ENCODE results near the gene MYL4.

The MYL4 gene

DNA sequence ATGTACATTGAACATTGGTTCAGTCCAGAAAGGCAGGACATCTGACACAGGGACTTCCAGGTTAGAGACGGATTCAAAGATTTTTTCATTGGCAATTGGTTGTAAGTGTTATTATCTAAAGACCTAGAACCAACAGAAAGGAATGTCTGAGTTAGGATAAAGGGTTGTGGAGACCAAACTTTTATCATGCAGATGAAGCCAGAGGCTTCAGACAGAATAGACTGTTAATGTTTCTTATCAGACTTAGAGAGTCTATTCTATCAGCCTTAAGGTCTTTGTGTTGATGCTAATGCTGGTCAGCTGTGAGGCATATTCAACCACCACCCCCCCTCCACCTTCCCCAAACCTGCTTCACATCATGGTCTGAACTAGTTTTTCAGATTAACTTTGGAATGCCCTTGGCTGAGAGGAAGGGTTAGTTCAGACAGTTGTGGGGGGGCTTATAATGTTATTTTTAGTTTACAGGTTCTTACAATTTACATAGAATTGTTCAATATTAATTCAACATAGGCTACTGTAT lies 42.3 kb downstream of the MYL4 start:
- DNase-seq (ENCODE audit: low read depth) = no peak
- TF ChIP-seq, protein P1, sequence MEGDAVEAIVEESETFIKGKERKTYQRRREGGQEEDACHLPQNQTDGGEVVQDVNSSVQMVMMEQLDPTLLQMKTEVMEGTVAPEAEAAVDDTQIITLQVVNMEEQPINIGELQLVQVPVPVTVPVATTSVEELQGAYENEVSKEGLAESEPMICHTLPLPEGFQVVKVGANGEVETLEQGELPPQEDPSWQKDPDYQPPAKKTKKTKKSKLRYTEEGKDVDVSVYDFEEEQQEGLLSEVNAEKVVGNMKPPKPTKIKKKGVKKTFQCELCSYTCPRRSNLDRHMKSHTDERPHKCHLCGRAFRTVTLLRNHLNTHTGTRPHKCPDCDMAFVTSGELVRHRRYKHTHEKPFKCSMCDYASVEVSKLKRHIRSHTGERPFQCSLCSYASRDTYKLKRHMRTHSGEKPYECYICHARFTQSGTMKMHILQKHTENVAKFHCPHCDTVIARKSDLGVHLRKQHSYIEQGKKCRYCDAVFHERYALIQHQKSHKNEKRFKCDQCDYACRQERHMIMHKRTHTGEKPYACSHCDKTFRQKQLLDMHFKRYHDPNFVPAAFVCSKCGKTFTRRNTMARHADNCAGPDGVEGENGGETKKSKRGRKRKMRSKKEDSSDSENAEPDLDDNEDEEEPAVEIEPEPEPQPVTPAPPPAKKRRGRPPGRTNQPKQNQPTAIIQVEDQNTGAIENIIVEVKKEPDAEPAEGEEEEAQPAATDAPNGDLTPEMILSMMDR (IDR thresholded peaks at IDR 0.05; ENCODE audit: low read length, missing control alignments) = no peak
- H3K4me3 ChIP-seq (replicated peaks; ENCODE audit: low read depth, low read length) = no peak overlapping the region

DNA sequence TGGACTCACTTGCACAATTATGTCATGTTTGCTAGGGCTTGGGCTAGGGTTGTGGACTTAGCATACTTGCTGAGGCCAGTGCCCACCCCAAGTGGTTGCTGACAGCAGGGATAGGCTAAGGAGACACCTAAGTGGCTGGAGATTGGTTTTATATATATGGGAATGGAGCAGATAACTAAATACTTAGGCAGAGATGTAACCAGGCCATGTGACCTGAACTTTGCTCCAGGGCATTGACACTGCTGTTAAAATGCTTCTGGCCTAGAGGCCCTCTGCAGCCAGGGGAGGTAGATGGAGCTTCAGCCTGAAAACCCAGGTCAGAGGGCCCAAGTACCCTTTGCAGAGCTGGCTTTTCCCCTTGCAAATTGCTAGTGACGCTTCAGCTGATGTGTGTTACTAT lies 43.1 kb downstream of the MYL4 start:
- no peak for DNase-seq (ENCODE audit: low read depth)
- H3K4me3 ChIP-seq (replicated peaks; ENCODE audit: low read depth, low read length) = no peak overlapping the region
- TF ChIP-seq, protein P1 (IDR thresholded peaks at IDR 0.05; ENCODE audit: low read length, missing control alignments) = no peak

DNA sequence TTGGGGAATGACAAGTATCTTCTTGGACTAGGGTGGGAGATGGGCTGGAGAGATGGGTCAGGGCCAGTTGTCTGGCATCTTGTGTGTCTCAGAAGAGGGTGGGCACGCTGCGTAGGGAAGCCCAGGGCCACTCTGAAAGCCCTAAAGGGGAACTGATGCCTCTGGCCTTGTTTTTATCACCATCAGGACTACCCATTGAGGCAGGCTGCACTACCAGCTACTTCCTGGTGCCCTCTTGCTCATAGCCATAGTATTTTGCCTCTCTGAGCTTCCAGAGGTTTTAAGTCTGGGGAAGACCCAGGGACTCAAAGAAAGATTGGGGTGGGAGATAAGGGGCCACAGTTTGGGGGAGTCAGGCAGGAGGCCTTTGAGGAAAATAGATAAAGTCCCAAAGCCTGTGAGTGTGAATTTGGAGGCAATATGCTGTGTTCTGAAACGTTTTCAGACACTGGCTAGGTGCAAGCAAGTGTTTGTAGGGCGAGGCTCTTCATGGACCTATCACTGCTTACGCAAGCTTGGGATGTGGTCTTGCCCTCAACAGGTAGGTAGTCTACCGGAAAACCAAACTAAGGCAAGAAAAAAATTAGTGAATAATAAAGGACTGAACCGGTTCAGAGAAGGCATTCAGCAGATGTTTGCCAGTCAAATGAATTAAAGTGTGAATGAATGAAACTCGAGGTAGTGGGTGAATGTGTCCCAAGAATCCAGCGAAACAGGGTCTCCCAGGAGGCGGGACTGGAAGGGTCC lies 43.8 kb downstream of the MYL4 start:
- peak overlapping the region; percentile 66 for H3K4me3 ChIP-seq (replicated peaks; ENCODE audit: low read depth, low read length)
- TF ChIP-seq, protein P1 (IDR thresholded peaks at IDR 0.05; ENCODE audit: low read length, missing control alignments) = no peak

DNA sequence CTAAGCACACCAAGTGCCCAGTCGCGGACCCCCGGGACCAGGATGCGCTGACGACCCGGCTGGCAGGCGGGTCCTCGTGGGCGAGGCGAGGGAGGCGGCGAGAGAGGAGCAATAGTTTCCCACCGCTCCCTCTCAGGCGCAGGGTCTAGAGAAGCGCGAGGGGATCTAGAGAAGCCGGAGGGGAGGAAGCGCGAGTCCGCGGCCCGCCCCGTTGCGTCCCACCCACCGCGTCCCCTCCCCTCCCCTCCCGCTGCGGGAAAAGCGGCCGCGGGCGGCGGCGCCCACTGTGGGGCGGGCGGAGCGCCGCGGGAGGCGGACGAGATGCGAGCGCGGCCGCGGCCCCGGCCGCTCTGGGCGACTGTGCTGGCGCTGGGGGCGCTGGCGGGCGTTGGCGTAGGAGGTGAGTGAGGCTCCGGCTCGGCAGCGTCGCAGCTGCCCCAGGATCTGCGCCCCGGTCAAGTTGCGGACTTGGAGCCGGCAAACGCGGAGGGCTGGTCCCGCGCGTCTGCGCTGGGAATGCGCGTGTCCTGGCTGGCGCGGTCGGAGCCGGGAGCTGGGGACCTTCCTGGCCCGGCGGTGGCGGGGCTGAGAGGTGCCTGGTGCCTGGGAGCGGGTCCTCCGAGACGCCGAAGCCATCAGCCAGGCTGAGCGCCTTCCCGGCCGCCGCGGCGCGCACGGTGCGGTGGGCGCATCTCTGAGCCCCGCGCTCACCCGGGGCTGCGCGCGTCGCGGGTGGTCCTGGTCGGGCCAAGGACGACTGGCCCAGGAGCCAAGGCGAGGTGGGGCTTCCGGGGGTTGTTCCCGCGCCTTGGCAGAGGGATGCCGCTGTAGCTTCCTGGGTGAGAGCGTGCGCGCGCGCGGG lies 44.6 kb downstream of the MYL4 start, which contains the start of gene ITGB3:
Gene ITGB3 (plus strand): TSS at position 287 of the 862 bp plus-strand sequence. CDS start 35 bp downstream, at position 322.
- peak within 1 kb of the TSS; percentile 66 for H3K4me3 ChIP-seq (replicated peaks; ENCODE audit: low read depth, low read length)
- peak; percentile 83 for DNase-seq (ENCODE audit: low read depth)
- TF ChIP-seq, protein P1 (IDR thresholded peaks at IDR 0.05; ENCODE audit: low read length, missing control alignments) = peak; percentile 16

More for the DNA sequence above, 43.8 kb downstream of the MYL4 start:
- DNase-seq (ENCODE audit: low read depth) = no peak

DNA sequence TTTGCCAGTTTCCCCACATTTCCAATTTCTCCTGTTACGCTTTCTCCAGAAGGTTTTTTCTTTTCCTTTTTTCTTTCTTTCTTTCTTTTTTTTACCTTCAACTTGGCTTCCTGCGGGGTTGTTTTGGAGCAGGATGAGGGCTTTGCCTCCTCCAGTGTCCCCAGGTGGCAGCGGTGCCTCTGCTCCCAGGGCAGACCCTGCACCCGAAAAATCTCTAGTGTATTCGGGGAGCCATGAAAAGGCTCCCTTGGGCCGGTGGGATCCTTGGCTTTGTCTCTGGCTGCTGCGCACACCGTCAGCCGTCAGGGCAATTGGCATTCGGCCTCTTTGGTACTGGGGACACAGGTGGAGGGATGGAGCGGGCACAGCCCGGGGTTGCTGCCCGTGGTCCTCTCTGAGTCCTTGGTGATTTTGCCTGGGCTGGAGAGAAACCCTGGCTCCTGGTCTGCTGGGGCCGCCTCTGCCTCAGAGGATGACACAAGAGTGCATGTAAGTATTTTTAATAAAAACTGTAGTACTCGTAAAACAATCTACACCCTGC lies 45.3 kb downstream of the MYL4 start:
- TF ChIP-seq, protein P1 (IDR thresholded peaks at IDR 0.05; ENCODE audit: low read length, missing control alignments) = no peak
- DNase-seq (ENCODE audit: low read depth) = no peak

DNA sequence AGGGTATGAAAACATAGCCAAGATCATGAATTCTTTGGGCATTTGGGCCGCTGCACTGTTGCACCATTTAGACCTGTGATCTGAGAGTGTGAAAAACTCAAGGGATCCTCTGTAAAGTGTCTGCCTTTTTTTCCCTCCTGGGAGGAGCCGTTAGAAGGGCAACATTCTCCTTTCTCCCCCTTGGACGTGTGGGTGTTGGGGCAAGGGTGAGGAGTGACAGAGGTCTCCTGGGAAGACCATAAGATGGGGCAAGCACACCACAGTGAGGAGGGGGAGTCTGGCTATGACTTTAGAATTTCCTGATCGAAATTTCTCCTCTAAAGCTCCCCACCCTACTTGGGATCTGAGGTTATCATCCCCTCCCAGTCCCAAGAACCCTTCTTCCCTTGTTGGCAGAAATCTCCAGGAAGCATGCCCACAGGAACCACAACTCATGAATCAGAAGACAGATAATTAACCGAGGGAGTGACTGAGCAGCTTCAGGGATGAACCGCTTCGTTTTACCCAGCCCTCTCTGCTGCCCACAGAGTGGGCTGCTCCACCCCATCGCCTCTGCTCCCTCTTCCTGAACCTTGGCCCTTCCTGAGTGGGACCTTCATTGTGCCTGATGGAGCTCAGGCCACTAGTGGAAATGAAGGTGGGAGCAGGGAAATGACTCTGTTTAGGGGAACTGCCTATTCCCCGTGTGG lies 48.6 kb downstream of the MYL4 start:
- DNase-seq (ENCODE audit: low read depth) = peak; percentile 62
- H3K4me3 ChIP-seq (replicated peaks; ENCODE audit: low read depth, low read length) = no peak overlapping the region
- TF ChIP-seq, protein P1 (IDR thresholded peaks at IDR 0.05; ENCODE audit: low read length, missing control alignments) = no peak

More for the DNA sequence above, 45.3 kb downstream of the MYL4 start:
- H3K4me3 ChIP-seq (replicated peaks; ENCODE audit: low read depth, low read length) = peak overlapping the region; percentile 66
